Amniotic epithelial cell (primary cell): ENCODE data around the gene TET2.
"Not testable (repeated sequence)": the region's sequence is repeated elsewhere in the genome, so short reads cannot be mapped to it uniquely, and the experiment has no call there.

ENCODE experiments used
- DNase-seq: peaks from one replicate; pipeline ENCODE4 v3.0.0-alpha.2; 2010; ENCODE audit warnings: low read depth

TET2 gene

DNA sequence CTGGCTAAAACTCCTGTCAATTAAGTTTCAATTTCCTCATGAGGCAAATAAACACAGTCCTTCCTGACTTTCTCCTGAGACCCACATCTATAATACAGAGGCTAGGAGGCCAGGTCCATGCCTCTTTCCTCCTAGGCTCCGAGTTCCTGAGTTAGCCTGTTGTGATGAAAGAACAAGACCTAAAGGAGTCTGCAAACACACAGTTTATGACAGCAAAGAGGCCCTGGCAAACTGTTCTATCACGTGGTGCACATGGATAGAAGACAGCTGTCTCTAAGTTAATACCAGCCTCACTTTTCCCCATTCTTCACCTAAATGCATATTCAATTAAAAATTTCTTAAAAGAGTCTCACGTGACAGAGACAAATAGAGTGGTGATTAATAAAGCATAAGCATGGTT, 145.2 kb downstream of the TET2 start:
- DNase-seq, result peak; percentile 10

DNA sequence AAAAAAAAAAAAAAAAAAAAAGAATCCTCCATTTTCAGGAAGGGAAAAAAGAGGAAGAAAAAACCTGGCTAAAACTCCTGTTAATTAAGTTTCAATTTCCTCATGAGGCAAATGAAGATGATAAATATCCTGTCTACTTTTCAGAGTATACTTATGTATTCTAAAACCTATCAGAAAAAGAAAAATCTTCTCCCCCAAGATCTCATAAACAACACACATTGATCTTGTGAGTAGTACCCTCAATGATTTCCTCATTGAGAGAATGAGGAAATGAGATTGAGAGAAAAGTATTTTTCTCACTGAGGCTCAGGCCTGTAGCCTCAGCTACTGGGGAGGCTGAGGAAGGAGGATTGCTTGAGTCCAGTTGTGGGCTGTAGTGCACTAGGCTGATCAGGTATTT, 146.7 kb downstream of the TET2 start:
- no peak for DNase-seq

DNA sequence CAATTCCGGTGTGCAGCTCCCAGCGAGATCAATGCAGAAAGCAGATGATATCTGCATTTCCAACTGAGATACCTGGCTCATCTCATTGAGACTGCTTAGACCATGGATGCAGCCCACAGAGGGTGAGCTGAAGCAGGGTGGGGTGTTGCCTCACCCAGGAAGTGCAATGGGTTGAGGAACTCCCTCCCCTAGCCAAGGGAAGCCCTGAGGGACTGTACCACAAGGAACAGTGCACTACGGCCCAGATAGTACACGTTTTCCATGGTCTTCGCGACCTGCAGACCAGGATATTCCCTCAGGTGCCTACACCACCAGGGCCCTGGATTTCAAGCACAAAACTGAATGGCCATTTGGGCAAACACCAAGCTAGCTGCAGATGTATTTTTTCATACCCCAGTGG, 150.0 kb downstream of the TET2 start:
- DNase-seq, result no peak

GRCh38 chr4:105299027-105299426, 152.4 kb downstream of the TET2 start:
- not testable (repeated sequence) for DNase-seq

GRCh38 chr4:105304085-105304484, 157.4 kb downstream of the TET2 start:
- no peak for DNase-seq

DNA sequence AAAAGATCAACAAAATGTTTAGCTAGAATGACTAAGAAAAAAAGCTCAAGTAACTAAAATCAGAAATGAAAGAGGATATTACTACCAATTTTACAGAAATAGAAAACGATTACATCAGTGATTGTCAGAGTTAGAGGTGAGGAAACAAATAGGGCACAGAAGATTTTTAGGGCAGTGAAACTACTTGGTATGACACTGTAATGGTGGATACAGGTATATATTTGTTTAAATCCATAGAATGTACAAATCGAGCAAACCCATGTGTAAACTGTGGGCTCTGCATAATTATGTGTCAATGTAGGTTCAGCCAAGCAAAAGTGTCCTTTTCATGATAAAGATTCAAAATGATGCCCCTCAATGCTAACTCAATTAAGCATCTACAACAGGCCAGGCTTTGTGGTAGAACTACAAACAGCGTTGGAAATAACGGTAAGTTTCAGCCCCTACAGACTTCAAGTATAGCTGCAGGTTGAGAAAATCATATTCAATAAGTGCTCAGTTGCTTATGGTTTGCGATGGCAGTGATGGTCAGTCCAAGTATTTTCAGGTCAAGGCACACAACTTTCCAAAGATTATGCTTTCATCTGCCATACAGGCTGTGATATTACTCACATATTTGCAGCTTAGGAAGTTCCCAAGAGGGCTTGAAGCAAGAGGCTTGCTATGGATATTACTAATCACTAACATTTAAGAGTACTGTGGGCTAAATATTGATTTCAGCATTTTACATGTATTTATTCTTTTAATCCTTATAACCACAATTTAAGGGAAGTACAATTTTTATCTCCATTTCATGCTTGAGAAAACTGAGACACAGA, 158.6 kb downstream of the TET2 start:
- no peak for DNase-seq

DNA sequence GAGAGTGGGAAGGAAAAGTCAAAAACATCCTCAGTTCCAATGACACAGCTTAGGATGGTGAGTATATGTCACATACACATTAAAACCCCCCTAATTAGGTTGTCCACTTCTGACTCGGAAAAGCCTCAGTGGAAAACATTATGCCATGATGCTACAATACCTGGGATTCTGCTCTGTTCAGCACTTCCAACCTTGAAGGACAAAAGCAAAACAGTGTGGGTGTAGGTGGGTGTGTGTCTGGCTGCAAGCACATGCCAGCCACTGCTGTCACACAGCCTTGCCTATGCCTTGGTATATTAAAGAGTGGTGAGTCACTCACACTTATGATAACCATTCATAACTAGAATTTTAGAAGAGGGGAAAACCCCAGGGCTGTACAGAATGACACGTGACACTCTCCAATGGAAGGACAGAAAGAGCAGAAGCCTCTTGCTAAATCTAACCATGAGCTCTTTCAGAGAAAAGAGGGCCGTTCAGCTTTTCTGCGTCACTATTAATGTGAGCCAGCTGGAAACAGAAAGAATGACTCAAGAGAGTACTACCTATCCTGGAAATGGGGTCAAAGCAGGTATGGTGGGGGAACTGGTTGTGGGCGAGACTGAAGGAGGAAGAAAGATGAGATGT, 159.6 kb downstream of the TET2 start:
- no peak for DNase-seq

- no peak for DNase-seq
These were observed 160.1 kb downstream of the TET2 start for GRCh38 chr4:105306820-105307219.

DNA sequence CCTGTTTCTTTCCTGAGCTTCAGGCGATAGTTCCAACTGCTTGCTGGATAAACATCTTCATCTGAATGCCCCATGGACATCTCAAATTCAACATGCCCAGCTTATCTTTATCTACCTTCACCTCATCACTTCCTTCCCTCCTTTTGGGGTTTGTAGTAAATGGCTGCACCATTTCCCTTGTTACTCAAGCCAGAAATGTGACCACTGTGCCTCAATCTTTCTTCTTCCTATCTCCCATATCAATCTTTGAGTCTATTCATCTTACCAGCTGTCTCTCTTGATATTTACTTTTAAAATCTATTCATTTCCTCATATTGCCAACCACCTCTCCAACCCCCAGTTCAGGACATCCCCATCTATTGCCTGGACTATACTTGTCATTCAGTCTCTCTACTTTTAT, 171.8 kb downstream of the TET2 start:
- no peak for DNase-seq

DNA sequence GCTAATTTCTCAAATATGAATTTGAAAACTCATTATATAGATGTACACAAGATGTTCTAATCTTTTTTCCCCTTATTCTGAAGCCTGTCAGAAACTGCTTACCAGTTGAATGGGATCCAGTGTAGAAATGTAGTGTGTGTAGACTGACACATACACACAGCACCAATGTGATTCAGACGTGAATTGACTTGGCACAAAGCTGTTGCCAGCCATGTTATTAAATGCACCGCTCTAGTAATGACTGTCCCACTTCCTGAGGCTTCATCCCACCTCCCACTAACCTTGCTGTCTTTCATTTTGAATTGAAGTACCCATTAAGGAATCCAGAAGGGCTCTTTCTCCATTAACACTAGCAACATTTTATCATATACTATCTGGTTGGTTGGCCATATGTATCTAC, 180.5 kb downstream of the TET2 start:
- no peak for DNase-seq

DNA sequence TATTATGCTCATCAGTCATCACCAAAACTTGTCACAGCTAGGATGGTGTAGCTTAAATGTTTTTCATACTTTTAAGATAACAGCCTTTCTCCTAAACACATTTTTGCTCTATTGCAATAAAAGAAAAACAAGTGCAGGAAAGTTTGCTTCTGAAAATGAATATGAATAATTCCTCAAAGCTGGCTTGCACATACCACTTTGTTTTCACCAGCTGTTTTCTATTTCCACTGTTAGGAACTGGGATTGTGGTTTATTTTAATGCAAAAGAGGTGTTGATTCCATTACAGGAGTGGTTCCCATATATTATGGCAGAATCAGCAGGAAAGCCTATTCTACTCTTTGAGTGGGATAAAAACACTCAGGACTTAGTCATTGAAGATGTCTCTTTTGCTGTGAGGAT, 181.3 kb downstream of the TET2 start:
- DNase-seq, result no peak

DNA sequence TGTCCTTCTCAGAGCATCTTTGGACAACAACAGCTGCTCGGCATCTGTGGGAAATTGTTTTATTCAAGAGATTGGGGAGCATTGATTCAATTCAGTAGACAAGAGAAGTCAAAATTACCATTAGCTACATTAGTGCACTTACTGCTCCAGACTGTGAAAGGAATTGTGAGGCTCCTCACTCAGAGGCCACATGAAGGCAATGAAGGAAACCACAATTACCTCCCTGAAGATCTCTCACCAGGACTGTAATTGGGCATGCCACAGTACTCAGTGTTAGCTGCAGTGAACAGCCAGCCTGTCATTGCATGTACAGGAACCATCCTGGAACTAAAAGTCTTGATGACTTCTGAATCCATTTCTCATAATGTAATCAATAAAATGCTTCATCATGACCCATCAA, 182.4 kb downstream of the TET2 start:
- DNase-seq, result no peak
